GM12873 (cell line): ENCODE measurements around the gene IDH3G.

Experiments
- CTCF ChIP-seq: IDR thresholded peaks from 2 replicates; pipeline ENCODE4 v1.5.1; 2012; ENCODE audit warnings: low read depth, mild to moderate bottlenecking, moderate library complexity, low read length, control low read depth; ENCODE audit not compliant: insufficient read depth; ENCODE audit errors: missing control alignments

IDH3G gene

DNA sequence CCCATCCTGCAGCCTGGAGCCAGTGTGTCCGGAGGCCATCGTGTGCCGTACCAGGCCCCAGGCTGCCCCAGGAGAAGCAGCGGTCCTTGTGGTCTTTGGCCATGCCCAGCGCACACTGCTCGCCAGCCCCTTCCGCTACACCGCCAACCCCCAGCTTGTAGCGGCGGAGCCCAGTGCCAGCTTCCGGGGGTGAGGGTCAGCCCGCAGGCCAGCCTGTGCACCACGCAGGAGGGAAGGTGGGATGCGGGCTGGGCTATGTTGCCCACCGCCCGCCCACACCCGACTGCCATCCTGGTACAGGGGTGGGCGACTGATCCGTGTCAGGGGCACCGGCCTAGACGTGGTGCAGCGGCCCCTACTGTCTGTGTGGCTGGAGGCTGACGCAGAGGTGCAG, 21.0 kb downstream of the IDH3G start:
- TF ChIP-seq CTCF, result no peak

DNA sequence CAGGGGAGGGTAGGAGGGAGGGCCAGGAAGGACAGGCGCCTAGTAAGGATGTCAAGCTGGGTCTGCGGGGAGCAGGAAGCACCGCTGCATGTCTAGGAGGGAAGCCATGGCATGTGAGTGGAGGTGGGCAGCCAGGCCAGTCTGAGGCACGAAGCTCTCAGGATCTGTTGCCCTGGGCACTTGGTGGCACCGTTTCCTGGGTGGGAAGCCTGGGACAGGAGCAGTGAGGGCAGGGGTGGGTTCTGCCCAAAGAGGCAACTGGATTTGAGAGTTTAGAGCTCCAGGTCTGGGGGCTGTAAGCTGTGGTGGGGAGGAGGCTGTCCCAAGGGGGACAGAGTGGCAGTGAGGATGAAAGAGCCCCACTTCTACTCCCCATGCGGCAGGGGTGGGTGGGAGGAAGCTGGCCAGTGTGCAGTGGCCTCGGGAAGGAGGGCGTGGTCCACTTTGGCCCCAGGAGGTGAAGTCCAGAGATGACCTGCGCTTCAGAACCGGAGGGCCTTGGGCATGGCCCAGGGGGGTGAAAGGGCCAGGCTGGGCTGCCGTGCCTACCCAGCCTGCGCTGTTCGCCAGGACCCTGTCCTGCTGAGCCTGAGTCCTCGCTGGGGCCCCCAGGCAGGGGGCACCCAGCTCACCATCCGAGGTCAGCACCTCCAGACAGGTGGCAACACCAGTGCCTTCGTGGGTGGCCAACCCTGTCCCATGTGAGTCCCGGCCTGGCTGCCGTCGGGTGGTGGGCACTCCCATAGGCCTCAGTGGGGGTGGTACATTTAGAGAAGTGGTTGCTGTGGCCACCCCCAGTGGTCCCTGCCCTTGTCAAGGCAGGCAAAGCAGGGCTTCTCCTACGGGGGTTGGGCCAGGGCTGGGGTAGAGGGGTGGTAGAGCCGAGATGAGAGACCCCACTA, 21.6 kb downstream of the IDH3G start:
- no peak for TF ChIP-seq CTCF

DNA sequence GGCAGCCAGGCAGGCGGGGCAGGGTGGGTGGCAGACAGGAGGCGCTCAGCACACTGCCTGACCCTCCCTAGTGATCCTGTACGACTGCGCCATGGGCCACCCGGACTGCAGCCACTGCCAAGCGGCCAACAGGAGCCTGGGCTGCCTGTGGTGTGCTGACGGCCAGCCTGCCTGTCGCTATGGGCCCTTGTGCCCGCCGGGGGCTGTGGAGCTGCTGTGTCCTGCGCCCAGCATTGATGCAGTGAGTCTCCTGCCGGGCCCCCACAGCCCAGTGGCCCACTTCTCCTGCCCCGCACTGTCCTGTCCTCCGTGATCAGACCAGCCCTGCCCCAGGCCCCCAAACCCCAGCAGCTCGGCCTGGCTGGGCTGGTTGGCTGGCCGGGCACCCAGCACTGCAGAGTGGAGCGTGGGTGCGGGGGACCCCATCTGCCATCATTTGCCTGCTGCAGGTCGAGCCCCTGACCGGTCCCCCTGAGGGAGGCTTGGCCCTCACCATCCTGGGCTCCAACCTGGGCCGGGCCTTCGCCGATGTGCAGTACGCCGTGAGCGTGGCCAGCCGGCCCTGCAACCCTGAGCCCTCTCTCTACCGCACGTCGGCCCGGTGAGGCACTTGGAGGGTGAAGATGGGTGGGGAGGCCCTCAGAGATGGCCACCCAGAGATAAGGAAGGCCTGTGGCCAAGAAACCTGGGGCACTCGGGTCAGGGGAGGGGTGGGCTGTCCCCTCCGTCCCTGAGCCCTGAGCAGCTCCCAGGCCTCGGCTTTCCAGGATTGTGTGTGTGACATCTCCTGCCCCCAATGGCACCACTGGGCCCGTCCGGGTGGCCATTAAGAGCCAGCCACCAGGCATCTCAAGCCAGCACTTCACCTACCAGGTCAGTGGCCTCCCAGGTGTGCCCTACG, 22.5 kb downstream of the IDH3G start:
- no peak for TF ChIP-seq CTCF

DNA sequence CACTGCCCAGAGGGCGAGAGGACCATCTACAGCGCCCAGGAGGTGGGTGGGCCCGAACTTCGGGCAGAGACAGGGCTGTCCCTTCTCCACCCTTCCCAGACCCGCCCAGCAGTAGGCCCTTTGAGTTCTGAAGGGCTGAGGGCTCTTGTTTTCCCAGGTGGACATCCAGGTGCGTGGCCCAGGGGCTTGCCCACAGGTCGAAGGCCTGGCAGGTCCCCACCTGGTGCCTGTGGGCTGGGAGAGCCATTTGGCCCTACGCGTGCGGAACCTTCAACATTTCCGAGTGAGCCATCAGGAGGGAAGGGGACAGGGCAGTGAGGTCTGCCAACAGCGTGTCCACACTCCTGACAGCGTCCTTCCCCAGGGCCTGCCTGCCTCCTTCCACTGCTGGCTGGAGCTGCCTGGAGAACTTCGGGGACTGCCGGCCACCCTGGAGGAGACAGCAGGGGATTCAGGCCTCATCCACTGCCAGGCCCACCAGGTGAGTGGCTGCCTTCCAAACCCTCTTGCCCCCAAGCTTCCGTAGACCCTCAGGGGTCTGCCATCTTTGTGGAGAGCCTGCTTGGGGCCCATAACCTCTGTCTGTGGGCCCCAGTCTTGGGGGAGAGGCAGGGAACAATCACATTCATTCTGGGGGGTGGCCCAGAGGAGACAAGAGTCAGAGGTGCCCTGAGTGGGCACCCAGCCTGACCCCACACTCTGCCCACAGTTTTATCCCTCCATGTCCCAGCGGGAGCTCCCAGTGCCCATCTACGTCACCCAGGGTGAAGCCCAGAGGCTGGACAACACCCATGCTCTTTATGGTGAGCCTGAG, 23.4 kb downstream of the IDH3G start:
- no peak for TF ChIP-seq CTCF

- TF ChIP-seq CTCF, result no peak
These were observed 24.1 kb downstream of the IDH3G start for GRCh38 chrX:153769865-153770600.

DNA sequence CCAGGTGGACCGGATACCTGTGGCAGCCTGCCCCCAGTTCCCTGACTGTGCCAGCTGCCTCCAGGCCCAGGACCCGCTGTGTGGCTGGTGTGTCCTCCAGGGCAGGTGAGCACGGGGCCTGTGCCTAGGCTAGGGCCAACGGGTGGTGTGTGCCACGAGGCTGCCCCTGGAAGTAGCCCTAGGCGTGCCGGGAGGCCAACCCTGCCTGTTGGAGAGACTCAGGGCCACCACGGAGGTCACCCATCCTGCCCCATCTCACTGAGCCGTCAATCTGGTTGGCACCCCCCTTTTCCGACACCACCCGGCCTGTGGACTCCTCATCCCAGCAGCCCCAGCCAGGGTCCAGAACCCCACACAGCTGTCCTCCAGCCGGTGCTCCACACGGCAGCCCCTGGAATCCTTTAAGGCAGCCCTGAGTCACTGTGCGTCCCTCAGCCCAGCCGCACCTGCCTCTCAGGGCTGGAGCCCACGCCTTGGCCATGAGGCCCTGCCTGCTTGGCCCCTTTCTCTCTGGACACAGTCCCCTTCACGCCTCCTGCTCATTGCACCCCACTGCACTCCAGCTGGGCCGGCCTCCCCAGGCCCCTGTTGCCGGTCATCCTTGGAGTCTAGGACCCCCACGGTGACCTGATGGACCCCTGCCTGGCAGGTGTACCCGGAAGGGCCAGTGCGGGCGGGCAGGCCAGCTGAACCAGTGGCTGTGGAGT, 24.9 kb downstream of the IDH3G start:
- TF ChIP-seq CTCF, result no peak
